Stimulated activated CD8-positive, alpha-beta memory T cell treated with anti-CD3 and anti-CD28 coated beads, Interleukin-15, amount 100 ng/mL, for 4 hours (primary cell): ENCODE data around the gene PPP1R15B.

Source experiments
- DNase-seq, 2 donors: peaks; one replicate each; pipeline ENCODE4 v3.0.0-alpha.2; 2020; ENCODE audit warnings: low read depth in 2 of 2

PPP1R15B gene

GRCh38 chr1:204367193-204367858 is 44.3 kb downstream of the PPP1R15B start:
- no peak for DNase-seq

- no peak for DNase-seq
These were observed 44.9 kb downstream of the PPP1R15B start for GRCh38 chr1:204366759-204367158.

- peak; percentile 63 to 66 for DNase-seq
These were observed 48.1 kb downstream of the PPP1R15B start for GRCh38 chr1:204363335-204364114.

GRCh38 chr1:204362984-204363334 is 48.7 kb downstream of the PPP1R15B start:
- DNase-seq, result no peak

- DNase-seq, result no peak
These were observed 49.8 kb downstream of the PPP1R15B start for GRCh38 chr1:204361781-204362180.

- DNase-seq, result no peak
These were observed 50.3 kb downstream of the PPP1R15B start for GRCh38 chr1:204361341-204361771.

- DNase-seq, result no peak
These were observed 51.3 kb downstream of the PPP1R15B start for GRCh38 chr1:204360314-204360713.

- no peak for DNase-seq
These were observed 52.0 kb downstream of the PPP1R15B start, which contains the start of gene PLEKHA6 for GRCh38 chr1:204359474-204360255. TSS of gene PLEKHA6 (minus strand) at chr1:204359929. CDS start at chr1:204273727, 86,202 bp downstream.

- DNase-seq, result no peak
These were observed 52.5 kb downstream of the PPP1R15B start for GRCh38 chr1:204359131-204359473.

GRCh38 chr1:204358605-204359004 is 53.0 kb downstream of the PPP1R15B start:
- DNase-seq, result no peak

- DNase-seq, result no peak
These were observed 53.8 kb downstream of the PPP1R15B start for GRCh38 chr1:204357551-204358490.

GRCh38 chr1:204356997-204357396 is 54.6 kb downstream of the PPP1R15B start:
- no peak for DNase-seq

GRCh38 chr1:204355913-204356312 is 55.7 kb downstream of the PPP1R15B start:
- DNase-seq, result no peak

- DNase-seq, result no peak
These were observed 57.0 kb downstream of the PPP1R15B start for GRCh38 chr1:204354579-204354978.
